ENCODE data around the gene FAM53B.

Gene FAM53B

DNA sequence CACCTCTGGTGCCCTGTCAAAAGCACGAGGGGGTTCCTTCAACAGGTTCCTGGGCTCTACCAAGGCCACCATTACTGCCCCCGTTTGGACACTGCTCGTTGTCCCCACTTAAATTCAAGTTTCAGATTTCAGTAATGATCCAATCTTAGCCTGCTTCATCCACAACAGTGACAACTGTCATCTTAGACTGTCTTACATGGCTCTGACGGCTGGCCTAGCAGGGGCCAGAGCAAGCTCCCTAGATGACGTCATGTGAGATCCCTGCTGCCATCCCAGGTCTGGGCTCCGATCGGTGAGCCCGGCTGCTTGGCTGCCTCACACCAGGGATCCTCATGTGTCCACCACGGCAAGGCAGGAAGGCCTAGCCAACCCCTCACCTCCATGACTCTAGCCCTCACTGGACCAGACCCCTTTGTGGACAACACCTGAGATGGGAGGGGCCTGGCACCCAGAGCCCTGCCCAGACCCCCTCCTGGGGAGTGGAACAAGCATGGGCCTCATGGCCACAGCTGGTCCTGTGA, 82.5 kb downstream of the FAM53B start:
- no peak for DNase-seq (ENCODE audit: low read depth)

DNA sequence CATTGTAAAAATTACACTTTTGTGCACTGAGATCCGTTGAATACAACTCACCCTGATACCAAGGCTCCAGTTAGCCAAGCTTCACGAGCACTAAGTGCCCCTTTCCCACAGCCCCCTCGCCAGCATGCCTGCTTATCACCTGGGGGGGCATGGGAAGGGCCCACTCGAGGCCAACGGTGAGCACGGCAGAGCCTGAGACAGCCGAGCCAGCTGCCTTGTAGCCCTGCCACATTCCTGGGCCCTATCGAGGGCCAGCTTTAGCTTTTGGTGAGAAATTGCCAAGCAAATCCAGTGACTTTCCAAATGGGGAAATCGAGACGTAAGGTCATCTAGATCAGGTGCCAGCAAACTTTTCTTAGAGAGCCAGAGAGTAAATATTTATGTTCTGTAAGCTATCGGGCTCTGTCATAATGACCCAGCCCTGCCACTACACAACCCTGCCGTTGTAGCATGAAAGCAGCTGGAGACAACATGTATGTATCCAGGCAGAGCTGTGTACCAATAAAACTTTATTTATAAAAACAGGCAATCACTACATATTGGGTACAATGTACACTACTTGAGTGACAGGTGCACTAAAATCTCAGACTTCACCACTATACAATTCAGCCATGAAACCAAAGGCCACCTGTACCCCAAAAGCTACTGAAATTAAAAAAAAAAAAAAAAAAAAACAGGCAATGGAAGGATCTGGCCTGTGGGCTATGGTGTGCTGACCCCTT, 83.6 kb downstream of the FAM53B start:
- no peak for DNase-seq (ENCODE audit: low read depth)

DNA sequence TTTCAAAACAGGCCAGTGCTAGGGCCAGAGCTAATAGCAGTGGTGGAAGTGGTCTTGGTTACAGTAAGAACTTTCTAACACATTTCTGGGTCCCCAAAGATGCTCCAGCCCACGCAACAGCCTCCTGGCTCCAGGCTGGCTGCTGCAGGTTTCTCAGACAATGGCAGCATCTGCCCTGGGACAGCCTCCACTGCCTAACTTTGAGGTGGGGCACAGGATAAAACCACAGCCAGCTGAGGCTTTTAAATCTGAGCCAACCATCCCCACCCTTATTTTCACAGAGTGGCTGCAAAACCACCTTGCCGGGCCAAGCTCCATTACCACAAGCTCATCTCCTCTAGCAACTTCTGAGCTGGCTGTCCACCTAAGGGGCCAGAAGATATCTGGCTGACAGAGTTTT, 84.8 kb downstream of the FAM53B start:
- DNase-seq (ENCODE audit: low read depth), result no peak

DNA sequence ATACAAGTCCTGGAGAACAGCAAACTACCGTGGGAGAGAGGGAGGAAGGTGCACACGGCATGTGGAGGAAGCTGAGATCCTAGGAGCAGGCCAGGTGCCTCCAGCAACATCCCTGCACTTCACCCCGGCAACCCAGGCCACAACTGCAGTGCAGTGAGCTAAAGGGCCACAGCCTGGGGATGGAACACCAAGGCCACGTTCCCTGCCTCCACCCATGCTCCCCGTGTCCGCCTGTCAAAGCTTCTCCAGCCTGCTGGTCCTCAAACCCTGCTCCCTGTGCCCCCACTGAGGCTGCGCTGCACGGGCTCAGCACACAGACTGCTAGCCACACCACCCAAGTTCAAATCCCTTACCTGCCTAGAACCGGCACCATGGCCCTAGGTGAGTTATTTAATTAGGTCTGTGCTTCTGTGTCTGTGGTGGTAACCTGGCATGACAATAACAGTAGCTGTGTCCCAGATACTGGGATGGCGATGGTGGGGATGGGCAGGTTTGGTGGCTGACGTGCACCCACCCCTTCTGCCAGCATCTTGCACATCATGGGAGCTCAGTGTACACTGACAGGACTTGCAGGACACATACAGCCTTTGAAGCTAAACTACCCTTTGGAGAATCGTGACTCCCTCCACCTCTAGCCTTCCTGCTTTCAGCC, 85.5 kb downstream of the FAM53B start:
- DNase-seq (ENCODE audit: low read depth), result no peak

DNA sequence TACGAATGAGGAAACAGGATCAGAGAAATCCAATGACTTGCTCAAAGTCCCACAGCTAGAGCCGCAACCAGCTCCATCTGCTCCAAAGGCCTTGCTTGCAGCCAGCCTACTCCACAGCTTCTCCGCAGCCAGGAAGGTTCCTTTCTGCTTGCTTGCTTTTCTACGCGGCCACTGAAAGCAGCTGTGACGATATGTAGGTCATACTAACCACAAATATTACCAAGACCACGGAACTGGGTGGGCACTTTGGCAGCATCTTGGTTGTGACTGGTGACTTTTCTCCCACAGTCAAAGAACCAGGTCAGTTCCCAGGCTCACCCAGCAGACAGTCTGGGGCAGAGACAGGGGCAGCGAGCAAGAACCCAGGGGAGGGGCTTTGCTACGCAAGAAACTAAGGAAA, 86.4 kb downstream of the FAM53B start:
- peak; percentile 58 for DNase-seq (ENCODE audit: low read depth)

DNA sequence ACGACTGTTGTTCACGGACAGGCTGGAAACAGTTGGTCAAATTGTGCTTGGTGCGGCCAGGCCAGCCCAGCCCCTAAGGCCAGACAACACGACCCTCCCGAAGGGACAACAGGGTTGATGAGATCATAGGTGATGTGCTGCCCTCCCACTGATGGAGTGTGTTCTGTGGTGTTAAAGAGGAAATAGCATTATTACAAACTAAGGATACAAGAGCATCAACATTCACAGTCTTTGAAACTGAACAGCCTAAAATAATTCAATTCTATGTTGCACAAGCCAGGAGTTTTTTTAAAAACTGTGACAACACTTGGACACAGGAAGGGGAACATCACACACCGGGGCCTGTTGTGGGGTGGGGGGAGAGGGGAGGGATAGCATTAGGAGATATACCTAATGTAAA, 87.6 kb downstream of the FAM53B start:
- DNase-seq (ENCODE audit: low read depth), result no peak

DNA sequence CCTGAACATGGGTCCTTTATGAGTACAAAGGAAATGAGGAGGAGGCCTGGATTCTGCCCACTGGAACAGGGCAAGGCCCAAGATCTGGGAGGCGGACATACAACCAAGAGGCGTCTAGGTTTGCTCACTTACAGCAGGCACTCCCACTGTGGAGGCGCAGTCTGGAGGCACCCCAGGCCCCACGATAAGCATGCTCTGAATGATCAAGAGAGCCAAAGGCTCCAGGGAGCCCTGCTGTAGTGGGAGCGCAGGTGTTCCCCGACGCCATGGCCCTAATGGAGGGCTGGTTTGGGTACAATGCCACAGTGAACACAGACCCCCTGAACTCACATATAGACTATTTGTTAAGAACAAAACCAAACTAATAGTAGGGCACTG, 88.1 kb downstream of the FAM53B start:
- DNase-seq (ENCODE audit: low read depth), result no peak

DNA sequence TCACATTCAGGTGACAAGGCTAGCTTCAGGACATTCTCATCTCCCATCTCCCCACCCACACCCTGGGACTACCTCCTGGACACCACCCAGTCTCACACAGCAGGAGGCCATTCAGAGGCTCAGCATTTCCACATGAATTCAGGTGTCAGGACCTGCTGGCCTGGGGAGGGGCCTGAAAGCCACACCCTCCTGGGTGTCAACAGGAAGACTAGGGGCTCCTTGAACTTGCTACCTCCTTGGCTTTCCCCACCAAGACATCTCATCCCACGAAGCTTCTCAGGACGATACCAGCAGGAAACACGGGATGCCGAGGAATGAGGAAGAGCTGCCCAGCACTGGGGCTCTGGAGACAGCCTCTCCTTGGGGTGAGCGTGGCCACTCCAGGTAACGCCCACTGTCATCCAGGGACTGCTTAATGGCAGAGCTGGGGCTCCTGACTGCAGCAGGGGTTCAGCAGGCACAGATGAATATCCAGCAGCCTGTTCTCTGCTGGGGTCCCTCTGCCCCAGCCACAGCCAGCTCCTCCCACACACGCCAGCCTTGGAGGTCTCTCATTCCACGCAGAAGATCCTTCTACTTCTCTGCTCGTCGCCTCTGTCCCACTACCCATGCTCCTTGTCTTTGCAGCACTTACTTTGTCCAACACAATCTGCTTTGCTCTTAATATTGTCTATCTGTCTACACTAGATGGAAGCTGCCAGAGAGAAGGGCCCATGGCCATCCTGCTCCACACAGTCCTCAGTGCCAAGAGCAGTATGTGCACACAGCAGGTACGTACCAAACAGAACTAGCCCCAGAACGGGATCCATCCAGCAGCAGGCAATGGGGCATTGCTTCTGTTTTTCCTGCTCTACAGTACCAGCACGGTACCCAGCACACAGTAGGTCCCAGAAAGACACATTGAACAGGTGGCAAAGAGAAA, 88.7 kb downstream of the FAM53B start:
- DNase-seq (ENCODE audit: low read depth), result no peak

DNA sequence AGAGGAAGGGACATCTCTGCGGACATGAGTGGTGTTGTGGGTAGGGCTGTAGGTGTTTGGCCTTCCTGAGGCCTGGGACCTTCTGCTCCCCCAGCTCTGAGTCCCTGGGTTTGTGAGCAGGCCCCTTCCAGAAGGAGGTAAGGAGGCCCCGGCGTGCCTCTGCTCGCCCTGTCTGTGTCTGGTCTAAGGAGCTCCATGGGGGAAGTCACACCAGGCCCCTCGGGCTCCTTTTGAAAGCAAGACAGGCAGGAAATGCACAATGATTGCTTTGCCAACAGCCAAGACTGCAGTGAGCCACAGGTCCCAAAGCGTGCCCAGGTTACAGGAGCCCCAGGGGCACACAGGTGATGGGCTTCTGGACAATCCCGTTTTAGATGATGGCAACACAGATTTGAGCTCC, 89.5 kb downstream of the FAM53B start:
- DNase-seq (ENCODE audit: low read depth), result no peak

DNA sequence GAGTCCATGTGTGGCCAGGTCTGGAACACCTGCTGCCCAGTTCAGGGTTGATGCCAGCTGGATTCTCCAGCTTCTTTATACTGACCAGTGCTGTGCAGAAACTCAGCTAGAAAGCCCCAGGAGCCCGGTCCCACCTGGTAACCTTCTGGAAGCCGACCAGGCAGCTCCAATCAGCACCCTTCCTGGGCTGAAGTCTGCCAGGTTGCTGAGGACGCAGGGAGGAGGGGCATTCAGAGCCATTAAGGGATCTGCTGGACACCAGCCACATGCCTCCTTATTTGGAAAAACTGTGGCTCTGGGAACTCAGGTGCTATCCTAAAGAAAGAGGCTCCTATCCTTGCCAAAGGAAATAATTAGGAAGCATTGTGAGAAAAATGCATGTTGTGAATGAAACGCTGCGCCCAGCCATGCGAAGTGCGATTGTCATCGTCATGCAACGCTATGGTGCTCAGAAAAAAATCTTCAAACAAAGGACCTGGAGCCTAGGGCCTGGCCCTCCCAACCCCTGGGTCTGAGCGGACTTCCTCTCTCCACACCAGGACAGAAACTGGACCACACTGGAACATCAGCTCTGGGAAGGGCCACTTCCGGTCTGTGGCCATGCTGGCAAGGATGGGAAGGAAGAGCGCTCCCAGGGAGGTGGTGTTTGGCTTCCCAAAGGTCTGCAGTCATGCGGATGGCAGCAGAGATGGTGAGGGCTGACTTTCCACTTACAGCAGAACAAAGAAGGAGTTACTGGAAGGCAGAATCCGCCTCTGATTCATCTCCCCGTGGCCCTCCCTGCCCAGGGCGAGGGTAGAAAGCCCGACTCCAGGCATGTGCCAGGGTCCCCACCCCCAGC, 90.1 kb downstream of the FAM53B start:
- no peak for DNase-seq (ENCODE audit: low read depth)

DNA sequence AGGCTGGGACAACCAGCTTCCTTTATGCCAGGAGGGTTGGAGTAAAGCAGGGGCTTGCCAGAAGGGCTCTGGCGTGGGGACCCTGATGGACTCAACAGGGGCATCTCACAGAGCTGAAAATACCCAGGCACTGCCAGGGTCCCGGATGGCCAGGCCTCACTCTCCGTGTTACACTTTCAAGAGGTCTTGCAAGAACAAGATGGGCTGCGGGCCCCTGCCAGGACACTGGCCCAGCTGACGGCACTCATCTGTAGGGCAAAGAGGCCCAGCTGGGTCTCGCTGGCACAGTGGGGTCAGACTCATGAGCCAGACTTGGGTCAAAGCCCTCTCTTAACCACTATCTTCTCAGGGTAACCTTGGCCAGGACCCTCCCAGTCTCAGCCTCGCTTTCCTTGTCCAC, 90.9 kb downstream of the FAM53B start:
- DNase-seq (ENCODE audit: low read depth), result no peak

DNA sequence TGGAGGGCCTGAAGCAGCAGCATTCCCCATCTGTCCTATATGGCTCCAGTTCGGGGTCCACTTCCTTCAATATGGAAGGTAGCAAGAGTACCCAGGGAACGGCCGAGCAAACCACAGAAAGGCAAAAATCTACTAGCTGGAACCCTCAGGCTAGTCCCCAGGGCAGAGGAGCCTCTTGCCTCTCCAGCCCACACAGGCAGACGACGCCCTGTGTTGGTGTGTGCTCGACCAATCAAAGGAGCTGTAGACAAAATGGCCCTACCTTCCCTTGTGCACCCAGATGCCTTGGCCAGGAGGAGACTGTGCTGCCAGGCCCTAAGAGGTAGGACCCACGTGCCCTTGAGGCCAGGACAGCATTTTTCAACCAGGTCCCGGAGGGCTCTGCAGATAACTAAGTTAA, 91.5 kb downstream of the FAM53B start:
- DNase-seq (ENCODE audit: low read depth), result no peak

DNA sequence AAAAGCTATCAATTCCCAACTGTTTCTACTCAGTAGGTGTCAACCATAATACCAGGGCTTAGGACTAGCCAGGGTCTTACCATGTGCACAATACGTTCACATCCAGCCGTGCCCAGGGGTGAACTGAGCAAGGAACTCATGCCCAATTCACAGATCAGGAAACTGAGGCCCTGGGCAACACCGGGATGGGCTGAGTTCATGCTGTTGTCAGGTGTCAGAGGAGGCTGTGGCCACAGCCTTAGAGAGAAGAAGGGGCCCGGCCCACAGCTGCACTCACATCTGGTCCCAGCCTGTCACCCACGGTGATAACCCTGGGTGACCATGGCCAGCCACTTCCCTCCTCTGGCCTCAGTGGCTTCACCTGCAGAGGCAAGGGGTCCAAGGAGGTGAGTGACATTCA, 92.0 kb downstream of the FAM53B start:
- DNase-seq (ENCODE audit: low read depth), result no peak

DNA sequence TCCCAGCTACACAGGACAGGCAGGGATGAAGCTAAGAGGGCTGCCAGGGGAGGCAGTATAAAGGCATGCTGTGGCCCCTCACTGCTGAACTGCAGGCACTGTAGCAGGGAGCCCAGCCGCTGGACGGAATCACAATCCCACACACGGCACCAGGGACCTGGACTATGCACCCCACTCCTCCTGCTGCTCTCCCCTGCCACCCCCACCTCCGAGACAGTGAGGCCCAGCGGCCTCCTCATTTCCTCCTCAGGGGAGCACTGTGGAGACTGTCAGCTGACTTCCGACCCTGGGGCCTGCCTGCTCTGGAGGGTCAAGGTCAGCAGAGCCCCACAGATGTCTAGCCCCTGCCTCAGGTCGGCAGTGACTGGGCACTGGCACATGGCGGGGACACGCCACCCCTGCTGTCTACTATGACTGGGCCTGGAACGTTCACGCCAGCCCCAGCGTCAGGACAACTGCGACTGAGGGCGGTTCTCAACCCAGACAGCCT, 92.7 kb downstream of the FAM53B start:
- DNase-seq (ENCODE audit: low read depth), result no peak

DNA sequence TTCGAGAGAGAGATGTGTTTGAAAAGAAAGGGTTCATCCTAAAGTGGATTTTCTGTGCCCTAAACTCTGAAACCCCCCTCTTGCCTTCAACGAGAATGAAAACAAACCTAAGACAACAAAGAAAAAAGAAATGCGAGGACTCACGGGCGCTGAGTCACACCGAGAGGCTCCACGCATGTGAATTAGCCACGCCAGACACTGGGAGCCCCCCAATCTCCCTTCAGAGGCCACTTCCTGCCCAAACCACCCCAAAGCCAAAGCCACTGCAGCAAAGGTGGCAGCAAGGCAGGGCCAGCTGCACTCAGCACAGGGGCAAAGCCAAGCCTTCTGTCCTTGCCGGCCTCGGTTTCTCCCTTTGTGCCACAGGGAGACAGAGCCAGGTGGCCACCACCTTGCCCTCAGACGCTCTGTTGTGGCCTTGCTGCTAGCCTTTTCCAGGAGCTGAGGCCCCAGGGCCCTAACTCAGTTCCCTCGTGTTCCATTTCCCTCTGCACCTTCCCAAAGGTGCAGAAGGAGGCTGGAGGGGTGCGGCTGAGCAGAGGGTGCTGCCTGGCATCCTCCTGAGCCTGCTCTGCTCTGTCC, 93.3 kb downstream of the FAM53B start:
- peak; percentile 73 for DNase-seq (ENCODE audit: low read depth)

DNA sequence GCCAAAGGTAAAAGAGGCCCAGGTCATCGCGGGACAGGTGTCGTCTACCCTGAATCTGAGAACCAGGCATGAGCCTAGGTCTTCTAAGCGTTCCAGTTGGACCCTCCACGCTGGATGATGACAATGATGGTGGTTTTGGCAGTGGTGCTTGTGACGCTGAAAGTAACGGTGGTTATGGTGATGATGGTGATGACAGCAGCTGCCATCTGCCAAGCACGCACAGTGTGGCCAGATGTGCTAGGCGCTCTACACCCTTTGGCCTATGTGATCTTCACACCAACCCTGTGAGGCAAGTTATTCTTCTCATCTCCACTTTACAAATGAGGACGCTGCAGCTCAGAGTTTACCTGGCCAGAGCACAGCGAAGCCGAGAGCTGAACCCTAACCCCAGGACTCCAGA, 93.9 kb downstream of the FAM53B start:
- no peak for DNase-seq (ENCODE audit: low read depth)

DNA sequence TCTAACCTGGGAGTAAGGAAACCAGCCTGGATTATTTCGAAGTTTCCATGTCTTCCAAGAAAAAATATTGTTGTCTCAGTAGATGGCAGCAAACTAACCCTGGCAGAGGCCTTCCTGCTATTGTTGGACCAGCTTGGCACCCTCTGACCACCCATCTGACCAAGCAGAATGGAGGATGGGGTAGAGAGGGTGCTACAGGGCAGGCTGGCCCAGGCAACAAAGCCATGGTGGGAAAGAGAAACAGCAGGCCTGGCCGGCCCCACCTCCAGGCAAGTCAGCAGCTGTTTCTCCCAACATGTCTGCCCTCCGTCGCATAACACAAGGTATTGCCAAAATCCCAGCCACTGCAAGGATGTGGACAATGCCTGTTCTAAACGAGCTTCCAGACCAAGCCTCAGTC, 95.0 kb downstream of the FAM53B start:
- no peak for DNase-seq (ENCODE audit: low read depth)

DNA sequence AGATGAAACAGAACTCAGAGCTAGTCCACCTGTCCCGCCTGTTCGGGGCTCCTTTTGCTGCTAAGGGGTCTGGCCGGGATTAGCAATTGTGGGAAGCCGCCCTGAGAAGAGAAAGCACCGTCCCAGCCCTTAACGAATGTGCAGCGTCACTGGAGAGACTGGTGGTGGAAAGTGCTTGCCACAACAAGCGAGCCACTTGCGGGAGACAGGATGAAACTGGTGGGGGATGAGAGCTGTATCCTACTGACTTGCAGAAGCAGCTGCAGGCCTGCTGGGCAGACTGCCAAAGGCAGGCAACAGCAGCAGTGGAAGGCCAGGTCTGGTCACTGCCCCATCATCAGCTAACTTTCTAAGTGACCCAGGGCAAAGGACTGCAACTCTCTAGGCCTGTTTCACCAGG, 95.4 kb downstream of the FAM53B start:
- peak; percentile 56 for DNase-seq (ENCODE audit: low read depth)

DNA sequence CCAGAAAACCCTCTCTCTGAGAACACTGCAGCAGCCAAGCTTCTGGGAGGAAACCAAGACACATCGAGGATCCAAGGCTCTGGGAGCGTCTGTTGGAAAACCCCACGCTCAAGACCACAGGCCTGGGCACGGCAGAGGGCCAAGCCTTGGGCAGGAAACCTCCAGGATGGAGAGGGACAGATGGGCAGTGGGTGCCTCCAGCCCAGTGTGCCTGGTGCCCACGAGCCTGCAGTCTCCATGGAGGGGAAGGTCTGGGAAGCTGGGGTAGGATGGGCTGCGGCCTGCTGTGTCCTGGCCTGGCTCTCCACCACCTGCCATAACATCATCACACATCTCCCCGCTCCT, 96.1 kb downstream of the FAM53B start:
- no peak for DNase-seq (ENCODE audit: low read depth)

DNA sequence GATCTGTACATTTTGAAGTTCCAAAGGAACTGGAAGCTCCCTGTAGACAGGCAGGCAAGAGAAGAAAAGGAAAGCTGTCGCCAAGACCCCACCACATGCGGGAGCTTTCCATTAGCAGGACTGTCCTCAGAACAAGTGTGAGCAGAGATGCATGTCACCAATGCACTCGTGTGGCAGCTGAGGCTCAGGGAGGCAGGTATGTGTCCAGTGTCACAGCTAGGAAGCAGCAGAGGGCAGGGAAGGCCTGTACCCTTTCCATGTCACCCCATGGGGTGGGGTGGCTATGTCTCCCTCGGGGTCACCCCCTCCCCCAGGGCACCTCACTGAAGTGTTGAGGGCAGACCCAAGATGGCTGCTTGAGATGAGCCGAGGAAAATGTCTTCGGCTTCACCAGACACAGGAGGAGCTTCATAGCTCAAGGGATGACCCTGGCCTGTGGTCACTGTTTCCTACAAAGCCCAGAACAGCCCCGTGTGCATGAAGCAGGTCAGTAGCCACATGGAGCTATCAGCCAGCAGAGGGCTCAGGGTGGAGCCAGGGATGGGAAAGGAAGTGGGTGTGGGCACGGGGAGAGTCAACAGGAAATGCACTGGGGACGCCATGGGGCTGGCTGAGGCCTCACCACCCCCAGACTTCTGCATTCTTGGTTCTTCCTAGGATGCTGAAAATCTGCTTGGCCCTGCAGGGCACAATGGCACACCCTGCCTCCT, 96.6 kb downstream of the FAM53B start:
- DNase-seq (ENCODE audit: low read depth), result peak; percentile 64

Measured in T-helper 22 cell (primary cell).